Measurements from ENCODE around the gene NUDT3. TPM values are rescaled to one million over a fixed set of nuclear protein-coding genes. Genes with fewer than 3 reads are reported as not detected.

Gene NUDT3
- total RNA-seq, 3 donors from 2014 or later, result 28.7 to 33.8 (median 29.0) TPM

DNA sequence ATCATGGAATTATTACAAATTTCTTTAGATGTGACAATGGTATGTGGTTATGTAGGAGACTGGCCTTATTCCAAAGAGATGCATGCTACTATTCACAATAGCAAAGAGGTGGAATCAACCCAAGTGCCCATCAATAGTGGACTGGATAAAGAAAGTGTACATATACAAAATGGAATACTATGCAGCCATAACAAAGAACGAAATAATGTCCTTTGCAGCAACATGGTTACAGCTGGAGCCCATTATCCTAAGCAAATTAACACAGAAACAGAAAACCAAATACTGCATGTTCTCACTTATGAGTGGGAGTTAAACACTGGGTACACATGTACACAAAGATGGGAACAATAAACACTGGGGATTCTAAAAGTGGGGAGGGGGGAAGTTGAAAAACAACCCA, 69.7 kb downstream of the NUDT3 start:
- TF ChIP-seq POLR2A (IDR thresholded peaks at IDR 0.05) (no peak), POLR2AphosphoS5 (IDR thresholded peaks at IDR 0.05) (no peak), CTCF (IDR thresholded peaks at IDR 0.05) (no peak)
- DNase-seq (ENCODE audit: low spot score in 2 of 2), result no peak
- H3K27me3 ChIP-seq, result no peaks in the 10 kb centered on the region
- H3K4me1 ChIP-seq, result no peaks in the 10 kb centered on the region
- no peaks in the 10 kb centered on the region for H3K9me3 ChIP-seq
- no peak overlapping the region for H3K27ac ChIP-seq
- no peak overlapping the region for H3K4me3 ChIP-seq
- intact Hi-C loops (cut with DNase I; ENCODE audit: low total_unique reads), result no loop called here
- H3K36me3 ChIP-seq, result no peaks in the 10 kb centered on the region

GRCh38 chr6:34321821-34322220, 70.6 kb downstream of the NUDT3 start:
- no peak overlapping the region for H3K4me3 ChIP-seq
- intact Hi-C loops (cut with DNase I; ENCODE audit: low total_unique reads), result no loop called here
- no peaks in the 10 kb centered on the region for H3K9me3 ChIP-seq
- TF ChIP-seq POLR2A (IDR thresholded peaks at IDR 0.05) (no peak), POLR2AphosphoS5 (IDR thresholded peaks at IDR 0.05) (no peak), CTCF (IDR thresholded peaks at IDR 0.05) (no peak)
- H3K36me3 ChIP-seq, result no peaks in the 10 kb centered on the region
- no peak overlapping the region for H3K27ac ChIP-seq
- H3K4me1 ChIP-seq, result no peaks in the 10 kb centered on the region
- no peaks in the 10 kb centered on the region for H3K27me3 ChIP-seq
- DNase-seq (ENCODE audit: low spot score in 2 of 2), result no peak

GRCh38 chr6:34319471-34319885, 73.0 kb downstream of the NUDT3 start:
- no peaks in the 10 kb centered on the region for H3K36me3 ChIP-seq
- intact Hi-C loops (cut with DNase I; ENCODE audit: low total_unique reads), result no loop called here
- H3K4me1 ChIP-seq, result no peaks in the 10 kb centered on the region
- H3K4me3 ChIP-seq, result no peak overlapping the region
- no peak for DNase-seq (ENCODE audit: low spot score in 2 of 2)
- H3K27ac ChIP-seq, result peak overlapping the region; percentile 67 to 69
- TF ChIP-seq CTCF (IDR thresholded peaks at IDR 0.05) (no peak), POLR2A (IDR thresholded peaks at IDR 0.05) (no peak), POLR2AphosphoS5 (IDR thresholded peaks at IDR 0.05) (no peak)
- H3K27me3 ChIP-seq, result no peaks in the 10 kb centered on the region
- H3K9me3 ChIP-seq, result no peaks in the 10 kb centered on the region

GRCh38 chr6:34318499-34319470, 73.7 kb downstream of the NUDT3 start:
- DNase-seq (ENCODE audit: low spot score in 2 of 2), result no peak
- intact Hi-C loops (cut with DNase I; ENCODE audit: low total_unique reads), result no loop called here
- Histone ChIP-seq H3K36me3 (no peaks in the 10 kb centered on the region), H3K4me3 (no peak overlapping the region), H3K27ac (peak overlapping the region; percentile 67 to 69), H3K4me1 (no peaks in the 10 kb centered on the region), H3K9me3 (no peaks in the 10 kb centered on the region), H3K27me3 (no peaks in the 10 kb centered on the region)
- TF ChIP-seq CTCF (IDR thresholded peaks at IDR 0.05), result no peak
- TF ChIP-seq POLR2AphosphoS5 (IDR thresholded peaks at IDR 0.05), result no peak
- TF ChIP-seq POLR2A (IDR thresholded peaks at IDR 0.05), result no peak

- intact Hi-C loops (cut with DNase I; ENCODE audit: low total_unique reads), result no loop called here
- DNase-seq (ENCODE audit: low spot score in 2 of 2), result no peak
- Histone ChIP-seq H3K4me3 (no peak overlapping the region), H3K9me3 (no peaks in the 10 kb centered on the region), H3K4me1 (no peaks in the 10 kb centered on the region), H3K36me3 (no peaks in the 10 kb centered on the region), H3K27ac (no peak overlapping the region), H3K27me3 (no peaks in the 10 kb centered on the region)
- TF ChIP-seq POLR2AphosphoS5 (IDR thresholded peaks at IDR 0.05) (no peak), POLR2A (IDR thresholded peaks at IDR 0.05) (no peak), CTCF (IDR thresholded peaks at IDR 0.05) (no peak)
Observed at GRCh38 chr6:34317882-34318498, 74.5 kb downstream of the NUDT3 start.

Measured in breast epithelium (tissue), 4 donors.